SU-DHL-6 (cell line): ENCODE measurements around the gene DENND2C.

Experiments
- CTCF ChIP-seq: fragments of 200-600 bp; sonication (generic); IDR thresholded peaks from one replicate; pipeline ENCODE4 v1.5.1; 2017; ENCODE audit warnings: antibody characterized with exemption, mild to moderate bottlenecking, low read length, moderate library complexity; ENCODE audit not compliant: insufficient read depth, poor library complexity, severe bottlenecking
- EZH2phosphoT487 ChIP-seq: fragments of 200-600 bp; sonication (generic), shearing (Covaris generic); conservative IDR thresholded peaks from 2 replicates; pipeline ENCODE4 v1.6.1; 2018; ENCODE audit warnings: mild to moderate bottlenecking, antibody characterized with exemption, low read length, moderate library complexity, mixed read lengths

DNA sequence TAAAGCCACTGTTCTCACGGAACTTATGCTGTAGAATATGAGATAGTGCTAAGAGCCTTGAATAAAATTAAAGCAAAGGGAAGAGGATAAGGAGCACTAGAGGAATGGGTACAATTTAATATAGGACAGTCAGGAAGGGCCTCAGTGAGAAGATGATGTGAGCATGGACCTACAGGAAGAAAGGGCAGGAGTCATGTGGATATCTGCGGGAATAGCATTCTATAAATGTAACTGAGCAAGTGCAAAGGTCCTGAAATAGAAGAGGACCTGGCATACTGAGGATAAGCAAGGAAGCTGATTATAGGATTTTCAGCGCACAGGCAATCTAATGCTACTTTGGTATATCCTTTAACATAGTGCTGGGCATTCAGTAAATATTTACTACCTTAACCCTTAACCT is 75.8 kb downstream of the DENND2C start:
- TF ChIP-seq CTCF (no peak), EZH2phosphoT487 (no peak)
